GM23338 (cell line): ENCODE measurements around the gene PIK3C2G.

ENCODE experiments used
- CREB1 ChIP-seq: fragments of 250-450 bp; sonication (Bioruptor Pico); IDR thresholded peaks from 2 replicates; pipeline ENCODE4 v1.5.0; 2020; ENCODE audit warnings: low read depth, mild to moderate bottlenecking, moderate library complexity
- CTCF ChIP-seq, 2 experiments: fragments of 200-600 bp in 1 of 2; sonication (generic) in 1 of 2; conservative IDR thresholded peaks; 2 replicates each; pipeline versions ENCODE4 v1.5.1 to v1.6.1; 2016 to 2017; ENCODE audit warnings: antibody characterized with exemption in 2 of 2, low read depth in 2 of 2, mild to moderate bottlenecking in 2 of 2, moderate library complexity in 1 of 2
- EZH2 ChIP-seq: fragments of 200-600 bp; sonication (generic); IDR thresholded peaks from one replicate; pipeline ENCODE4 v1.8.0; 2017; ENCODE audit warnings: antibody characterized with exemption, mild to moderate bottlenecking, low read depth; ENCODE audit not compliant: unreplicated experiment
- EZH2phosphoT487 ChIP-seq: fragments of 200-600 bp; sonication (generic); IDR thresholded peaks from one replicate; pipeline ENCODE4 v1.8.1; 2018; ENCODE audit warnings: antibody characterized with exemption; ENCODE audit not compliant: unreplicated experiment
- JUNB ChIP-seq: IDR thresholded peaks from one replicate; pipeline ENCODE4 v1.6.1; 2016; ENCODE audit warnings: antibody characterized with exemption; ENCODE audit not compliant: unreplicated experiment
- POLR2AphosphoS5 ChIP-seq: IDR thresholded peaks from 2 replicates; pipeline ENCODE4 v1.6.1; 2016; ENCODE audit warnings: antibody characterized with exemption, low read depth
- REST ChIP-seq: IDR thresholded peaks from one replicate; pipeline ENCODE4 v1.6.1; 2018; ENCODE audit warnings: antibody characterized with exemption; ENCODE audit not compliant: unreplicated experiment
- STAT1 ChIP-seq: IDR thresholded peaks from one replicate; pipeline ENCODE4 v1.6.1; 2016; ENCODE audit warnings: antibody characterized with exemption; ENCODE audit not compliant: unreplicated experiment
- TF ChIP-seq, protein P1 (sequence below): fragments of 250-450 bp; sonication (Bioruptor Pico); IDR thresholded peaks from 2 replicates; pipeline ENCODE4 v1.5.0; 2020; ENCODE audit warnings: mild to moderate bottlenecking, moderate library complexity

DNA sequence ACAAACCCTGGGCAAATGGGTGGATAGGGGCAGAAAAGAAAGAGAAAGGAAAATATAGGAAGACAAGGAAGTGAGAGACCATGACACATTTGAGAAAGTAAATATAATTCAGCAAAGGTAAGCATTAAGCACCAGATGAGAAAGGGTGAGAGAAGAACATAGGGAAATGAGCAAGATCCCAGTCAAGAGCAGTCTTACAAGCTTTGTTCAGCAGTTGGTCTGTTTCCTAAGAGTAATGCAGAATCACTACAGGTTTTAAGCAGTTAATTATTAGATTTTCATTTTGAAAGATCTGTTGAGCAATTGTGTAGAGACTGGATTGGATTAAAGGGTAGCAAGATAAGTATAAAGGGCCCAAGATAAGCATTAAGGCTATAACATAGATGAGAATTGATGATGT is 330.2 kb downstream of the PIK3C2G start:
- TF ChIP-seq POLR2AphosphoS5 (no peak), REST (no peak), JUNB (no peak), CTCF (conservative IDR thresholded peaks at IDR 0.05; ENCODE audit: low read depth in 2 of 2) (no peak), STAT1 (no peak), EZH2 (no peak), EZH2phosphoT487 (no peak), CREB1 (CRISPR knock-in tag) (no peak)
- TF ChIP-seq, protein P1, sequence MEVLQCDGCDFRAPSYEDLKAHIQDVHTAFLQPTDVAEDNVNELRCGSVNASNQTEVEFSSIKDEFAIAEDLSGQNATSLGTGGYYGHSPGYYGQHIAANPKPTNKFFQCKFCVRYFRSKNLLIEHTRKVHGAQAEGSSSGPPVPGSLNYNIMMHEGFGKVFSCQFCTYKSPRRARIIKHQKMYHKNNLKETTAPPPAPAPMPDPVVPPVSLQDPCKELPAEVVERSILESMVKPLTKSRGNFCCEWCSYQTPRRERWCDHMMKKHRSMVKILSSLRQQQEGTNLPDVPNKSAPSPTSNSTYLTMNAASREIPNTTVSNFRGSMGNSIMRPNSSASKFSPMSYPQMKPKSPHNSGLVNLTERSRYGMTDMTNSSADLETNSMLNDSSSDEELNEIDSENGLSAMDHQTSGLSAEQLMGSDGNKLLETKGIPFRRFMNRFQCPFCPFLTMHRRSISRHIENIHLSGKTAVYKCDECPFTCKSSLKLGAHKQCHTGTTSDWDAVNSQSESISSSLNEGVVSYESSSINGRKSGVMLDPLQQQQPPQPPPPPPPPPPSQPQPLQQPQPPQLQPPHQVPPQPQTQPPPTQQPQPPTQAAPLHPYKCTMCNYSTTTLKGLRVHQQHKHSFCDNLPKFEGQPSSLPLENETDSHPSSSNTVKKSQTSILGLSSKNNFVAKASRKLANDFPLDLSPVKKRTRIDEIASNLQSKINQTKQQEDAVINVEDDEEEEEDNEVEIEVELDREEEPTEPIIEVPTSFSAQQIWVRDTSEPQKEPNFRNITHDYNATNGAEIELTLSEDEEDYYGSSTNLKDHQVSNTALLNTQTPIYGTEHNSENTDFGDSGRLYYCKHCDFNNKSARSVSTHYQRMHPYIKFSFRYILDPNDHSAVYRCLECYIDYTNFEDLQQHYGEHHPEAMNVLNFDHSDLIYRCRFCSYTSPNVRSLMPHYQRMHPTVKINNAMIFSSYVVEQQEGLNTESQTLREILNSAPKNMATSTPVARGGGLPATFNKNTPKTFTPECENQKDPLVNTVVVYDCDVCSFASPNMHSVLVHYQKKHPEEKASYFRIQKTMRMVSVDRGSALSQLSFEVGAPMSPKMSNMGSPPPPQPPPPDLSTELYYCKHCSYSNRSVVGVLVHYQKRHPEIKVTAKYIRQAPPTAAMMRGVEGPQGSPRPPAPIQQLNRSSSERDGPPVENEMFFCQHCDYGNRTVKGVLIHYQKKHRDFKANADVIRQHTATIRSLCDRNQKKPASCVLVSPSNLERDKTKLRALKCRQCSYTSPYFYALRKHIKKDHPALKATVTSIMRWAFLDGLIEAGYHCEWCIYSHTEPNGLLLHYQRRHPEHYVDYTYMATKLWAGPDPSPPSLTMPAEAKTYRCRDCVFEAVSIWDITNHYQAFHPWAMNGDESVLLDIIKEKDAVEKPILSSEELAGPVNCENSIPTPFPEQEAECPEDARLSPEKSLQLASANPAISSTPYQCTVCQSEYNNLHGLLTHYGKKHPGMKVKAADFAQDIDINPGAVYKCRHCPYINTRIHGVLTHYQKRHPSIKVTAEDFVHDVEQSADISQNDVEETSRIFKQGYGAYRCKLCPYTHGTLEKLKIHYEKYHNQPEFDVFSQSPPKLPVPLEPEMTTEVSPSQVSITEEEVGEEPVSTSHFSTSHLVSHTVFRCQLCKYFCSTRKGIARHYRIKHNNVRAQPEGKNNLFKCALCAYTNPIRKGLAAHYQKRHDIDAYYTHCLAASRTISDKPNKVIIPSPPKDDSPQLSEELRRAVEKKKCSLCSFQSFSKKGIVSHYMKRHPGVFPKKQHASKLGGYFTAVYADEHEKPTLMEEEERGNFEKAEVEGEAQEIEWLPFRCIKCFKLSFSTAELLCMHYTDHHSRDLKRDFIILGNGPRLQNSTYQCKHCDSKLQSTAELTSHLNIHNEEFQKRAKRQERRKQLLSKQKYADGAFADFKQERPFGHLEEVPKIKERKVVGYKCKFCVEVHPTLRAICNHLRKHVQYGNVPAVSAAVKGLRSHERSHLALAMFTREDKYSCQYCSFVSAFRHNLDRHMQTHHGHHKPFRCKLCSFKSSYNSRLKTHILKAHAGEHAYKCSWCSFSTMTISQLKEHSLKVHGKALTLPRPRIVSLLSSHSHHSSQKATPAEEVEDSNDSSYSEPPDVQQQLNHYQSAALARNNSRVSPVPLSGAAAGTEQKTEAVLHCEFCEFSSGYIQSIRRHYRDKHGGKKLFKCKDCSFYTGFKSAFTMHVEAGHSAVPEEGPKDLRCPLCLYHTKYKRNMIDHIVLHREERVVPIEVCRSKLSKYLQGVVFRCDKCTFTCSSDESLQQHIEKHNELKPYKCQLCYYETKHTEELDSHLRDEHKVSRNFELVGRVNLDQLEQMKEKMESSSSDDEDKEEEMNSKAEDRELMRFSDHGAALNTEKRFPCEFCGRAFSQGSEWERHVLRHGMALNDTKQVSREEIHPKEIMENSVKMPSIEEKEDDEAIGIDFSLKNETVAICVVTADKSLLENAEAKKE (CRISPR knock-in tag): no peak
